Measurements from ENCODE around the gene SORL1.

SORL1 gene

DNA sequence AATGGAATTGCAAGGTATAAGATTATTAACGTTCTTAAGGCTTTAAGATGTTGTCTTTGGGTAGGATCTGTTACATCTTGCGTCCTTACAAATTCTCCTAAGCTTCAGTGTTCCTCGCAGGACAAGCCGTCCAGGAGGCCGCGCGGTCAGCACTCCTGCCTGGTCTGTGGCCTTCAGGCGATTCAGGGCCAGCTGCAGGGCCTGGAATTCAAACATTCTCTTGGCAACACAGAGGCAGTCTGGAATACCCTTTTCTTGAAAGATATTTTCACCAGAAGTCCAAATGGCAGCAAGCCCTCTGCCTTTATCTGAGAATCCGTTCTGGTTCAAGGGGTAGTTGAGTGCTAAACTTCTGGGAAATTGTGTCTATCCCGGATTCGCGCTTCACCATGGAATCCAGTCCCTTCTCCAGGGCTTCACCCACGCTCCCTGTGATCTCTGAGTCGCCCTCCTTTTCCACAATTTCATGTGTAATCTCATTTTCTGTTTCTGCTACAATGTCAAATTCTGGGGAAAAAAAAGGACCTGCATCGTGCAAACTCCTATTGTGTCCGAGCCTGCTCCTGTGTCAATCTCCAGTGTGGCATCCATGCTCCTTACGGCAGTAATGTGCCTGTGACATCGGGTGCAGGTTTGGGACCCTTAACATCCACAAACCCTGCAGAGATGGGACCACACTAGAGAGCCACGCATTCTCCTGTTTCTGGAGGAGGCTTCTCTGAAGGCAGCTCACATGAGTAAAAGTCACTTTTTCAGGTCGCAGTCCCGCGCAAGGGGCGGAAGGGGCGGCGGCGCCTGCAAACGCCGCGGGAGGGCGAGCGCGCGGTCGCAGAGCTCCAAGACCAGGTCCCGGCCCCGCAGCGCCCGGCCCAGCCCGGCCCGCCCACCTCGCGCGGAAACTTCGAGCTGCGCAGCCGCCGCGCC, 25.4 kb upstream of the SORL1 start:
- DNase-seq (ENCODE audit: low spot score), result no peak

DNA sequence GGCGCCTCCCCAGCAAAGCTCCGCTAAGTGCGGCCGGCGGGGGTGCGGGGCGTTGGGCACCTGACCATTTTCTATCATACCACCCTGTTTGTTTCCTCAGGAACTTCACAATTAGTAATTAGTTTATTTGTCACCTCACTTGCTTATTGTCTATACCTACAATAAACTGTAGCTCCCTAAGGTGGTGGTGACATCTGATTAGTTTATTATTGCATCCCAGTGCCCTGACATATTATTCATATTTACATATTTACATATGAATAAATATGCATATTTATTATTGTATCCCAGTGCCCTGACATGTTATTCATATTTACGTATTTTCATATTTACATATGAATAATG, 24.7 kb upstream of the SORL1 start:
- DNase-seq (ENCODE audit: low spot score), result no peak

DNA sequence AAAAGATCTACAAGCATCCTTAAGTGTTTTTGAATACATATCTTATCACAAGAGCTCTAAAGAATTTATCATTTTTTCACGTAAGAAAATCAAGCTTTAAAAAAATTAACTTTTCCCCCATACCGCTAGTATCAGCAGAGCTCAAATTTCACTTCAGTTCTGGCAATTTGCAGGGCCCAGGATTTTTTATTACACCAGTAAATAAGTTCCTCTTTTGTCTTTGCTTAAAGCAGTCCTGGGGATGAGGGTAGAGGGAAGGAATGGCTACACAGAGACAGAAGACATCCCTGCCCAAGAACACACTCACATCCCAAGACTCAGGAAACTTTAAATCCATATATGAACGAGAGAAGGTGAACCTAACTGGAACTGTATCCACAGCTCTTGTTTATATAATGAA, 22.6 kb upstream of the SORL1 start:
- no peak for DNase-seq (ENCODE audit: low spot score)

DNA sequence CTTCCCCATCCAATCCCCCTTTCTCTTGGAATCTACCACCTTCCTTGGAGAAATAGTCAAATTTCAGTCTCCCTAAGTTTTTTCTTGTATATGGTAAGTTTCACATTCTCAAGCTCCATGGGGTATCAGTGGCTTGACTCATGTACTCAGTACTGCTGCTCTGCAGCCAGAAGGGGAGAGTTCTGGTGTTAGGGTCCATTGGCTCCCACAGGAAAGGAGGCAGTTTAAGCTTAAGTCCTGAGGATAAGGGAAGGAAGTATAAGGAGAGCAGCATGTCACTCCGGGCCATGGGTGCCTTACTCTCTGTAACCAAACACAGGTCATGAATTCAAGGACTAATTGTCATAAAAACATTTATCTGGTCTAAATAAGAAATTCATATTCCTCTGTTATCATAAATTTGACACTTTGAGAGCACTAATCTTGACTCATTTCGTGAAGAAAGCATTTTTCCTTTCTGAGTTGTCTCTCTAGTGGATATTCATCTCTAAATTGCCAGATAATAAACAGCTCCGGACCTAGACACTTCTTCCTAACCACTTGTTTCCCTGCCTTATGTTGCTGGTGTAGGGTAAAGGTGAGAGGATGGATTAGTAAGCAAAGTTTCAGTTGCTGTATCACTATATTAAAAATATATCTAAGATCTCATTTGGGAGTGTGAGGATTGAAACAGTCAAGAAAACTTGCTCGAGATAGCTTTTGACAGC, 20.1 kb upstream of the SORL1 start:
- DNase-seq (ENCODE audit: low spot score), result no peak

DNA sequence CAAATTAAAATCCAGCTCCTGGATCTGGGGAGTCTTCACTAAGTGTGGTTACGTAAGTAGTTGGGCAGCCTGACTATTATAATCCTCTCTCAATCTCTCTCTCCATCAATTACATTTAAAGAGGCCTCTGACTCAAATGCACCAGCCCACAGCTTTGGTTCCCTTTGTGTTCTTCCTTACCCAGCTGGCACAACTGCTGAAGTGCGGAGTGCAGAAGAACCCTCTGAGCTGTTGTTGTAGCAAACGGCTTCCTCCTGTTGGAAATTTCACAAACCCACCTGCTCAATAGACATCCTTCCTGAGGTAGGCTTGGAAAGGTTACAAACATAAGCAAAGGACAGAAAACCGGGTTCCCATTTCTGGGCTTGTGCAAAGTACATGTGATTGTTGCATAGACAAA, 17.0 kb upstream of the SORL1 start:
- DNase-seq (ENCODE audit: low spot score), result no peak

DNA sequence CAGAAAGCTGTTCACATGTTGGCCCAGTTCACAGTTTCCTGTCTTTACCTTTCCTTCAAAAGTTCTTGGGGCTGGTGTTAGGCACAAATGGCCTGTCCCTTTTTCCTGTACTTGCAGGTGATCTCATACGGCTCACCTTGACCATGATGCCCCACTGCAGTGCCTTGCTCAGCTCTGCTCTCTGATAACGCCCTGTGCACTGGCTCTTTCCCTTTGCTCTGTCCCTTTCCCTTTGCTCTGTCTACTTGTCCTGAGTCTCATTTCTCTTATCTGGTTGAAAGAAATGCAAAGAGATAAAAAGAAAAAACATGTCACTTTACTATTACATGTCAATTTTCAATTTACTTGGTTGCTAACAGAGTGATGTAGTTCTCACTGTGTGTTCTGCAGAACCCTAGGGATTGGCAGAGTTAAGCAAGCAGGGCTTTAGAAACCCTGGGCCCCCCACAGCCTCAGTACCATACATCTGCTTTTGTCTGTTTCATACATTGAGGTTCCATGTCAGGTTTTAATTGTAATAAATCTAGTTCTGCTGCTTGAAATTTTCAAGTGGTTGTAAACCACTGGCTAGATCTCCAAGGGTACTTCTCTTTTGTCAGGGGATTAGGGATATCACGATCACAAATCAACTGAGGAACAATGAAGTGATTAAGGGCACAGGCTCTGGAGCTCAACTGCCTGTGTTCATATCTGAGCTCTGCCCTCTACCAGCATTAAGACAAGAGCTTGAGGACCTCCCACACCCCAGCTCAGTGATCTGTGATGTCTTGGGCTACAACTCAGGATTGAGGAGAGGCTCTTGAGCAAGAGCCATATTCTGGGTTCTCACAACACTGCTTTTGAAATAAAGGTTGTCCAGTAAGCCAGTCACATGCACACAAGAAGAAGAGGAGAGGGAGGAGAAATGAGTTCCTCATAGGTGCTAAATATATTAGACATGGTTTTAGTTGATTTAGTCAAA, 16.3 kb upstream of the SORL1 start:
- no peak for DNase-seq (ENCODE audit: low spot score)

DNA sequence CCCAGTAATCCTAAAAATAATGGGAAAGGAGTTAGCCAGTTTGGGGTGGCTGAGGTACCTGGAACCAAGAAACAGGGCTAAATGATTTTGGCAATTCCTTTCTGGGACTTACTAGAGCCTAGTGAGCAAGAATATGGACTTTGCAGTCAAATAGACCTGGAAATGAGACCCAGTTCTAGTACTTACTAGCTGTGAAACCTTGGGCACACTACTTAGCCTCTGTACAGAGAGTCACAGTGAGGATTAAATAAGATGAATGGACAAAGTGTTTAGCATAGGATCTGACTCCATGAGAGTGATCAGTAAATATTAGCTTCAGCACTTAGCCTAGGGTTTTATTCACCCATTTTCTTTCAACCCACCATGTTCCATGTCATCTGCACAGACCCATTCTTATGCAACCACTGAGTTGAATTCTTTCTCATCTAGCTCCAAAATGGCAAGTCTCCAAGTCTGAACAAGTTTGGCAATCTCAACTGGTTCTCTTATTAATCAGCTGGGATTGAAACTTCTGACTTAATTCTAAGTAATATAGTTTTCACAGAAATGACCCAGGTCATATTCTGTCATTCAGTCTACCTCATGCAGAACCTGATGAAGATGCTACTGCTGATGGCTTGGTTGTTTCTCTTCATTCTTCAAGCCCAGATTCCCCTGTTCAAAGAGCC, 15.0 kb upstream of the SORL1 start:
- no peak for DNase-seq (ENCODE audit: low spot score)

DNA sequence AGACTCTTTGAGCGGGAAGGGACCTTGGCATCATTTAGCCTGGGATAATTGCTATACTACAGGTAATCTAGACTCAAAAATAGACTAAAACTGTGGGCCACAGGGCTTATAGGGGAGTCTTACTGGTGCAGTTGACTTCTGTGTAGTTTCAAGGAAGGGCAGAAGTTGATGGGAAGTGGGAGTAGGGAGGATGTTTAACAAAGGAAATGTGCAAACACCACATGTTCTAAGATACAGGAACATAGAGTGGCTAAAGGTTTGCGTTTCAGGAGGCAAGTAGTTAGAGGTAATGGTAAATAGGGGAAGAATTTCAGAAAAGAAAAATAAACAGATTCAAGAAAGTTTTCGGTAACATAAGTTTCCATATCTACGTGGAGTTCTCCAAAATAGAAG, 14.4 kb upstream of the SORL1 start:
- DNase-seq (ENCODE audit: low spot score), result no peak

DNA sequence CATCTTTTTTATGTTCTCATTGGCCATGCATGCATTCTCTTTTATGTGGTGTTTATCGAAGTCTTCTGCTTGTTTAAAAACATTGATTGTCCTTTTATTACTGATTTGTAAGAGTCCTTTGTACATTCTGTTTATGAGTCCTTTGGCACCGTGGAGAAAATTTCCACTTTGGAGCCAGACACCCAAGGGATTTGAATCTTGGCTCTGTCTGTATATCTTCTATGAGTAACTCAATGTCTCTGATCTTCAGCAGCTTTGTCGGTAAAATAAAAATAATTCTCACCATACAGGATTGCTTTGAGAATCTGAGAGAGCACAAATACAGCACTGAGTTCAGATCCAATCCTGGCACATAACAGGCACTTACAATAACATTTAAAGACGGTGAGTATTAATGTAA, 12.8 kb upstream of the SORL1 start:
- no peak for DNase-seq (ENCODE audit: low spot score)

DNA sequence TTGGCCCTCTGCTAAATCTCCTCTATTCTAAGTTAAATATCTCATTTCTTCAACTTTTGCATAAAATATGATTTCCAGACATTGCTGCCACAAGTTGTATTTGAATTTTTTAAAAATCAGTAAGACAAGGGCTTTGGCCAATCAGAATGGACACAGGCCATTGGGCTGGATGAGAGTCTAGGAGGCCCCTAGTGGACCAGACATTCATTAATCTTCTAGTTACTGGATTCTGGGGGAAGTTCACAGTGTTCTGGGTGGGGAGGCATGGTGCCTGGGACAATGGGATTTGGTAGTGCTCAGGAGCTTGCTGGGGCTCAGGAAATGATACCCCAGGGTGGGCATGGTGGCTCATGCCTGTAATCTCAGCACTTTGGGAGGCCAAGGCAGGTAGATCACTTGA, 12.4 kb upstream of the SORL1 start:
- no peak for DNase-seq (ENCODE audit: low spot score)

DNA sequence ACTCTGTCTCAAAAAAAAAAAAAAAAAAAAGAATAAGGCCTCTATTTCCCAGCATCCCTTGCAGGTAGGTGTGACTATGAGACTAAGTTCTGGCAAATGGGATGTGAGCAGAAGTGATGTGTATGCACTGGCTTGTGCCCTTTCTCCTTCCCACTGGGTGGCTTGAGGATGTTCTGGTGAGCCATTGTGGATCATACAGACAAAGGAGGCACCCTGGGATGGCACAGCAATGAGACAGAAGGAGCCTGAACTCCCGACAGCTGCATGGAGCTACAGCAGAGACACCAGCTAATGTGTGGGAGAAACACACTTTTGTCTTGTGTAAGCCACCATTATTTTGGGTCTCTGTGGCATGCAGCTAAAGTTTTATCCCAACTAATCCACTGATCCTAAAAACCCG, 10.6 kb upstream of the SORL1 start:
- DNase-seq (ENCODE audit: low spot score), result no peak

DNA sequence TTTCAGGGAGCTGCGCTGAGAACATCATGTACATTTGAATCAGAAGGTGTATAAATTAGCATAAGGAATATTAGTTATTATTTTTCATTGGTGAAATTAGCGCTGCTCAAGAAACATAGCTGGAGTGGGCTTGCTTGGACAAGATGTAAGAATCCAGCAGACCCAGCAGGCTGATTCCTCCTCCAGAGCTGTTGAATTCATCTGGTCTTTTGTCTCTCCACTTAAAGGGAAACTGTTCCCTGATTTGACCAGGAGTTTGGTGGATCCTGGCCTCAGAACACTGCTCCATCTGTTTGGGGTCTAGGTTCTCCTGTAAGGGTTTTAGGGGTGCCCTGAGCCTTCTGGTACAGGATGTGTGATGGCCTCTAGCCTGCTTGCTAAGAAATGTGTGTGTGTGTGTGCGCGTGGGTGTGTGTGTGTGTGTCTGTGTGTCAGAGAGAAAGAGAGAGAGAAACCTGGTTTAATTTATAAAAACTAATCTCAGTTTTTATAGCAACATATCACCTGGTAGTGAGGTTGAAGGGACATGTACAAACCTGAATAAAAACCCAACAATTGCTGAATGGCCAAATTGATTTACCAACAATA, 8.3 kb upstream of the SORL1 start:
- no peak for DNase-seq (ENCODE audit: low spot score)

DNA sequence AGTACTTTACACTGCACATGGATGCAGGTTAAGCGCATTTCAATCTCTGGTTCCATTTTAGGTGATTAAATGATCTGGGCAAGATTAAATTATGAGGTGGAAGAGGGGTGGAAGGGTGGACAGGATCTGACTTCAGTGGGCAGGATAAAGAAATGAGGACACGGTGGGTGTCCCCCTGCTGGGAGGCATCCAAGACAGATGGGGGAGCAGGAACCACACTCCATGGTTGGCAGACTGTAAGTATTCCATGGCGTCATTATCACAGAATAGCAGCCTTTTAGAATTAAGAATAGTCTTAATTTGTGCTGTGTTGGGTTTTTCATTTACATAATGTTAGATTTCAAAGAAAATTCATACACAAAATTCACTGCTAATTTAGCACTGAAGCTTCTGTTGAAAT, 7.6 kb upstream of the SORL1 start:
- no peak for DNase-seq (ENCODE audit: low spot score)

DNA sequence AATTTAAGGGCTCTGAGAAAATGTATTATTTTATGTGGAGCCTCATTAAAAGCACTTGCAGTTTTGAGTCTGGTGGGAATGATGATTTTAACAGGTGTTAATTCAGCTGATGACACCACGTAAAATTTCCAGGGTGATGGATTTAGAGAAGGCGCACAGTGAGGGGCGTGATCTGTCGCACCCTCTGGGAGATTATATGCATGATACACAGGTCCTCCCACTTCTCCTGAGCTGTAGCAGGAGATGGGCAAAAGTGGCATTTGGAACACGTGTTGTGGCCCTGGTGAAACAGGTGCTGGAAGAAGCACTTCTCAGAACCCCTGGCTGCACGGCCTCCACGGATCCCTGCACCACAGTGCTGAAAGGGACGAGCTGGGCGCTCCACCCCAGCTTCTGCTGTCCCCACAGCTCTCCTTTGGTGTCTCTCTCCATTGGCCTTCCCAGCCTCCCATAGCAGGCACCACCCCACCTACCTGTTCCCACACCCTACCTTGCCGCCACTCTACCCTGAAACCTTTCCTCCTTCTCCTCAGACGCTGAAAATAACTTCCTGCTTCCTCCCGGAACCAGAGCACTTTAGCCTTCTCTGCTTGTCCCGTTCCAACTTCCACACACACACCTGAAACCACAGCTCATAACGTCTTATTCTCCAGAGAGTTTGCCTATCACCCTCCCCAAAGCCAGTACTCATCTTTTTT, 6.9 kb upstream of the SORL1 start:
- DNase-seq (ENCODE audit: low spot score), result no peak

DNA sequence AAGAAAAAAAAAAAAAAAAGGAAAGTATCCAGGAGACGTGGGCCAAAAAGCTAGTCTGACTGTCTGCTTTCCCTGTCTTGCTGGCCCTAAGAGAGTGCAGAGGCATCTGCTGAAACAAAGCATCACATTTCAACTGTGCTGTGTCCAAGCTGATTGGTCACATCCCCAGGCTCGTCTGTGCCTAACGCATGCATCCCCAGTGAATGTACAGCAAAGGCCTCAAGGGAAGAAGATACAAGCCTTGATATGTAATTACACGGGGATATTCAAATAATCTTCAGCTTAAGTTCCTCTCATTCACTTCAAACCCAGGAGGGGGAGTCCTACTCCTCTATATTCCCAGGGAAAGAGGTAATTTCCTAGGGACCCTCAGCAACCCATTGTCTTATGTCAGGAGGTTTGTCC, 5.4 kb upstream of the SORL1 start:
- DNase-seq (ENCODE audit: low spot score), result no peak

DNA sequence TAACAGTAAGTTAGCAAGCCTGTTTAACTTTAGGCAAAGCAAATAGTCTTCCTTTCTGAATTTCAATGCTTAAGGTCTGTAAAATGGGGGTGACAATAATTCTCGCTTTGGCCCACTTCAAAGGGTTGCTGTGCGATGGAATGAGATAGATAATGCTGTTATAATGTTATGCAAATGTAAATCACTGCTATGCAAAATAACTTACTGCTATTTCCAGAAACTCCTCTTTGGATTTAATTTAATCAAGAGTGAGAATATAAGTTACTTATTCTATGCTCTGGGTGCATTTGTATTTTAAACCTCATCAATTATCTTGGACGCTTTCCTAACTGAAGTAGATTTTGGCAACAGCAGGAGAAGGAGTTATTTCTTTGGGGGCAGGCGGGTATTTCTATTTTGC, 4.1 kb upstream of the SORL1 start:
- DNase-seq (ENCODE audit: low spot score), result no peak

DNA sequence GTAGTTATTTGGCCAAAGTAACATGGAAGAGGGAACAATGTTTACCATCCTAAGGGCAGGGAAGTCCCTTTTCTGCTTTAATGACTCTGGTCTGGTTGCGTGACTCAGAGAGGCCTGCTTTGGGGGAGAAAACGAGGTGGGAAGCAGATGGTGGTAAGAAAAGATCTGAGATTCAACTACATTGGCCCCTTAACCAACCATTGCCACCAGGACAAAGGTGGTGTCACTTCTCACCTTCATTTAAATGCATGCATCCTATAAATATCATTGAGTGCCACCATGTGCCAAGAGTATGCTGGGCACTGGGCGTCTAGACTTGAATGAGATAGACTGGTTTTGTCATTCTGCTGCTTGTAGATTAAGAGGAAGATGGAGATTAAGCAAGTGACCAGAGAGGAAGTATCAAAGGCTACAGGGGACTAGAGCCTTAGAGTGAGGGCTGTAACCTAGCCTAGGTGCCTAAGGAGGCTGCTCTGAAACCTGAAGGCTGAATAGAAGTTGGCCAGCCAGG, 3.6 kb upstream of the SORL1 start:
- no peak for DNase-seq (ENCODE audit: low spot score)

DNA sequence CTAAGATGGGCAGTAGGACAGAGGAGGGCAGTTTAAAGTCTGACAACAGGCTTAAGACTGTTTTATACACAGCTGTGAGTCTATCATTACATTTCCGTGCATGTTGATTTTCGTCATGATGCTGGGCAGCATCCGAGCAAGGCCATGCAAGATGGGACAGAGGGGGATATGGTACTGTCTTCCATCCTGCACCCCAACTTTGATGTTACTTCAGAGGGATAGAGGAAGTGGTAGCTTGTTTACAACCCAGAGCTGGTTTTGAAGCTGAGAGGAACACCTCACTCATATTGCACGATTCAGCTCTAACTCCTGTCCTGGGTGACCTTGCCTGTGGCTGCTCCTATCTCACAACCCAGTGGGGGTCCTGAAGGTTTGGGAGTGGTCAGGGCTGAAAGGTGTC, 3.0 kb upstream of the SORL1 start:
- no peak for DNase-seq (ENCODE audit: low spot score)

DNA sequence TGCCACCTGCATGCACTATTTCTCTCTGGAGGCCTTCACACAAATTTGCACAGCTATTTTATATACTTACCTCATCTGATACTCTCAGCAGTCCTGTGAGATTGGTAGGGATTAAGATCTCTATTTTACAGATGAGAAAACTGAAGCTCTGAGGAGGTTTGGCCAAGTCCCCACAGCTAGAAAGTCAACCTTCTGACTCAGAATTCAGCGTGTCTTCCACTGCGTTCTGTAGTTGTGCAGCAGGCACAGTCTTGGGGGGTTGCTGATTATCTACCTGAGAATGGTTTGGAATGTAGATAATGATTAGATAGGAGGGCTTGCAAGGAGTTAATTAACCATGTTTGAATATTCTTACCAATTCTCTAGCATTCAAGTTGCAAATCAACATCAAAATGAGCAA, 2.5 kb upstream of the SORL1 start:
- DNase-seq (ENCODE audit: low spot score), result no peak

DNA sequence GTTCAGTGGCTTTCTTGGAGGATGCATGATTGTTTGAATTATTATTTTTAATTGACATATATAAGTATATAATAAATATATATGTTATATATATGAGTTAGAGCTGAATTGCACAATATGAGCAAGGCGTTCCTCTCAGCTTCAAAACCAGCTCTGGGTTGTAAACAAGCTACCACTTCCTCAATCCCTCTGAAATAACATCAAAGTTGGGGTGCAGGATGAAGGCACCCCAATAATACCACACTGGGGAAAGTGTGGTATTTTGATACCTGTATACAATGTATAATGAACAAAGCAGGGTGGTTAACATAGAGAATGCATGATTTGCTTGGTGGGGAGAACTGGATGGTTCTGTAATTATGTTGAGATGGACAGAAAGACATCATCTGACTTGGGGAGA, 1.7 kb upstream of the SORL1 start:
- no peak for DNase-seq (ENCODE audit: low spot score)
